ENCODE data around the gene XXYLT1. TPM values are rescaled to one million over a fixed set of nuclear protein-coding genes. Genes with fewer than 3 reads are reported as not detected.

Gene XXYLT1
- total RNA-seq, 1 experiment from 2014 or later, result 10.9 TPM

DNA sequence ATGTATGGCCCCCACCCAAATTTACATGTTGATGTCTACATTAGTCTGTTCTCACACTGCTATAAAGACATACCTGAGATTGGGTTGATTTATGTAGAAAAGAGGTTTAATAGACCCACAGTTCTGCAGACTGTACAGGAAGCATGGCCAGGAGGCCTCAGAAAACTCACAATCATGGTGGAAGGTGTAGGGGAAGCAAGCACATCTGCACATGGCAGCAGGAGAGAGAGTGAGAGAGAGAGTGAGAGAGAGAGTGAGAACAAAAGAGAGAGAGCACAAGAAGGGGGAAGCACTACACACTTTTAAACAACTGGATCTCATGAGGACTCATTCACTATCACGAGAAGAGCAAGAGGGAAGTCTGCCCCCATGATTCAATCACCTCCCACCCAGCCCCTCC, 130.5 kb downstream of the XXYLT1 start:
- POLR2A ChIA-PET, result interaction anchor here (0.6 kb wide), 1 partner anchor 21 kb away, joined by 3 read pairs; no protein-coding TSS in a partner anchor

More for the DNA sequence above, 130.5 kb downstream of the XXYLT1 start:
- no peak for ATAC-seq
- H3K4me1 ChIP-seq (ENCODE audit: control insufficient read depth in 1 of 2, insufficient read depth in 2 of 2, low read length in 2 of 2), result peaks cover 0 to 8% of the 10 kb centered on the region in 2 experiments; a peak in 1 of 4 replicates
- H3K9me2 ChIP-seq (ENCODE audit: insufficient read depth), result no peaks in the 10 kb centered on the region
- H3K27me3 ChIP-seq (ENCODE audit: insufficient read depth, low read length), result no peaks in the 10 kb centered on the region
- no peak overlapping the region for H3K9ac ChIP-seq (ENCODE audit: low read length)
- BruUV-seq (replicated peaks), result no TSS peak
- DNase-seq (ENCODE audit: low read depth, low spot score), result no peak
- no peak overlapping the region for H2AFZ ChIP-seq (ENCODE audit: low read depth, low read length, poor library complexity, severe bottlenecking)
- no peak overlapping the region for H3K4me2 ChIP-seq (ENCODE audit: low read length)
- no peaks in the 10 kb centered on the region for H3K79me2 ChIP-seq (ENCODE audit: insufficient read depth, low read length)
- CTCF ChIA-PET, result no interaction called here
- TF ChIP-seq, protein P1, sequence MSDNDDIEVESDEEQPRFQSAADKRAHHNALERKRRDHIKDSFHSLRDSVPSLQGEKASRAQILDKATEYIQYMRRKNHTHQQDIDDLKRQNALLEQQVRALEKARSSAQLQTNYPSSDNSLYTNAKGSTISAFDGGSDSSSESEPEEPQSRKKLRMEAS (IDR thresholded peaks at IDR 0.05), result no peak
- TF ChIP-seq, protein P2, sequence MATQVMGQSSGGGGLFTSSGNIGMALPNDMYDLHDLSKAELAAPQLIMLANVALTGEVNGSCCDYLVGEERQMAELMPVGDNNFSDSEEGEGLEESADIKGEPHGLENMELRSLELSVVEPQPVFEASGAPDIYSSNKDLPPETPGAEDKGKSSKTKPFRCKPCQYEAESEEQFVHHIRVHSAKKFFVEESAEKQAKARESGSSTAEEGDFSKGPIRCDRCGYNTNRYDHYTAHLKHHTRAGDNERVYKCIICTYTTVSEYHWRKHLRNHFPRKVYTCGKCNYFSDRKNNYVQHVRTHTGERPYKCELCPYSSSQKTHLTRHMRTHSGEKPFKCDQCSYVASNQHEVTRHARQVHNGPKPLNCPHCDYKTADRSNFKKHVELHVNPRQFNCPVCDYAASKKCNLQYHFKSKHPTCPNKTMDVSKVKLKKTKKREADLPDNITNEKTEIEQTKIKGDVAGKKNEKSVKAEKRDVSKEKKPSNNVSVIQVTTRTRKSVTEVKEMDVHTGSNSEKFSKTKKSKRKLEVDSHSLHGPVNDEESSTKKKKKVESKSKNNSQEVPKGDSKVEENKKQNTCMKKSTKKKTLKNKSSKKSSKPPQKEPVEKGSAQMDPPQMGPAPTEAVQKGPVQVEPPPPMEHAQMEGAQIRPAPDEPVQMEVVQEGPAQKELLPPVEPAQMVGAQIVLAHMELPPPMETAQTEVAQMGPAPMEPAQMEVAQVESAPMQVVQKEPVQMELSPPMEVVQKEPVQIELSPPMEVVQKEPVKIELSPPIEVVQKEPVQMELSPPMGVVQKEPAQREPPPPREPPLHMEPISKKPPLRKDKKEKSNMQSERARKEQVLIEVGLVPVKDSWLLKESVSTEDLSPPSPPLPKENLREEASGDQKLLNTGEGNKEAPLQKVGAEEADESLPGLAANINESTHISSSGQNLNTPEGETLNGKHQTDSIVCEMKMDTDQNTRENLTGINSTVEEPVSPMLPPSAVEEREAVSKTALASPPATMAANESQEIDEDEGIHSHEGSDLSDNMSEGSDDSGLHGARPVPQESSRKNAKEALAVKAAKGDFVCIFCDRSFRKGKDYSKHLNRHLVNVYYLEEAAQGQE (IDR thresholded peaks at IDR 0.05; ENCODE audit: low read depth), result no peak
- no peak for TF ChIP-seq POLR2AphosphoS5 (IDR thresholded peaks at IDR 0.05; ENCODE audit: low read depth, low read length)
- no peak for TF ChIP-seq JUND (IDR thresholded peaks at IDR 0.05)
- no peak for TF ChIP-seq YY1 (IDR thresholded peaks at IDR 0.05; ENCODE audit: extremely low read depth, insufficient replicate concordance, low read depth, low read length)
- TF ChIP-seq, protein P3, sequence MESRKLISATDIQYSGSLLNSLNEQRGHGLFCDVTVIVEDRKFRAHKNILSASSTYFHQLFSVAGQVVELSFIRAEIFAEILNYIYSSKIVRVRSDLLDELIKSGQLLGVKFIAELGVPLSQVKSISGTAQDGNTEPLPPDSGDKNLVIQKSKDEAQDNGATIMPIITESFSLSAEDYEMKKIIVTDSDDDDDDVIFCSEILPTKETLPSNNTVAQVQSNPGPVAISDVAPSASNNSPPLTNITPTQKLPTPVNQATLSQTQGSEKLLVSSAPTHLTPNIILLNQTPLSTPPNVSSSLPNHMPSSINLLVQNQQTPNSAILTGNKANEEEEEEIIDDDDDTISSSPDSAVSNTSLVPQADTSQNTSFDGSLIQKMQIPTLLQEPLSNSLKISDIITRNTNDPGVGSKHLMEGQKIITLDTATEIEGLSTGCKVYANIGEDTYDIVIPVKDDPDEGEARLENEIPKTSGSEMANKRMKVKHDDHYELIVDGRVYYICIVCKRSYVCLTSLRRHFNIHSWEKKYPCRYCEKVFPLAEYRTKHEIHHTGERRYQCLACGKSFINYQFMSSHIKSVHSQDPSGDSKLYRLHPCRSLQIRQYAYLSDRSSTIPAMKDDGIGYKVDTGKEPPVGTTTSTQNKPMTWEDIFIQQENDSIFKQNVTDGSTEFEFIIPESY (IDR thresholded peaks at IDR 0.05; ENCODE audit: extremely low read depth, insufficient replicate concordance, low read length), result no peak
- no peak for TF ChIP-seq ZFX (IDR thresholded peaks at IDR 0.05)
- TF ChIP-seq EZH2phosphoT487 (IDR thresholded peaks at IDR 0.05; ENCODE audit: borderline replicate concordance), result no peak
- no peak for TF ChIP-seq ELF1 (IDR thresholded peaks at IDR 0.05; ENCODE audit: borderline replicate concordance, low read depth)
- no peak for TF ChIP-seq POLR2A (IDR thresholded peaks at IDR 0.05; ENCODE audit: borderline replicate concordance, extremely low read depth, insufficient read depth, insufficient read length)
- no peak for TF ChIP-seq ZNF274 (IDR thresholded peaks at IDR 0.05; ENCODE audit: low read depth, low read length)
- TF ChIP-seq, protein P4, sequence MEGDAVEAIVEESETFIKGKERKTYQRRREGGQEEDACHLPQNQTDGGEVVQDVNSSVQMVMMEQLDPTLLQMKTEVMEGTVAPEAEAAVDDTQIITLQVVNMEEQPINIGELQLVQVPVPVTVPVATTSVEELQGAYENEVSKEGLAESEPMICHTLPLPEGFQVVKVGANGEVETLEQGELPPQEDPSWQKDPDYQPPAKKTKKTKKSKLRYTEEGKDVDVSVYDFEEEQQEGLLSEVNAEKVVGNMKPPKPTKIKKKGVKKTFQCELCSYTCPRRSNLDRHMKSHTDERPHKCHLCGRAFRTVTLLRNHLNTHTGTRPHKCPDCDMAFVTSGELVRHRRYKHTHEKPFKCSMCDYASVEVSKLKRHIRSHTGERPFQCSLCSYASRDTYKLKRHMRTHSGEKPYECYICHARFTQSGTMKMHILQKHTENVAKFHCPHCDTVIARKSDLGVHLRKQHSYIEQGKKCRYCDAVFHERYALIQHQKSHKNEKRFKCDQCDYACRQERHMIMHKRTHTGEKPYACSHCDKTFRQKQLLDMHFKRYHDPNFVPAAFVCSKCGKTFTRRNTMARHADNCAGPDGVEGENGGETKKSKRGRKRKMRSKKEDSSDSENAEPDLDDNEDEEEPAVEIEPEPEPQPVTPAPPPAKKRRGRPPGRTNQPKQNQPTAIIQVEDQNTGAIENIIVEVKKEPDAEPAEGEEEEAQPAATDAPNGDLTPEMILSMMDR (IDR thresholded peaks at IDR 0.05 in 2 of 3, conservative IDR thresholded peaks at IDR 0.05 in 1 of 3; ENCODE audit: borderline replicate concordance in 1 of 3, insufficient read depth in 1 of 3, low read depth in 2 of 3, low read length in 2 of 3), result no peak
- no peak for TF ChIP-seq TCF7L2 (IDR thresholded peaks at IDR 0.05; ENCODE audit: borderline replicate concordance, extremely low read depth, insufficient read depth, insufficient read length)
- TF ChIP-seq CEBPB (IDR thresholded peaks at IDR 0.05; ENCODE audit: low read depth), result no peak
- no peak for TF ChIP-seq SP1 (IDR thresholded peaks at IDR 0.05; ENCODE audit: low read depth)
- TF ChIP-seq EGR1 (IDR thresholded peaks at IDR 0.05; ENCODE audit: low read depth), result no peak
- TF ChIP-seq FOSL1 (IDR thresholded peaks at IDR 0.05; ENCODE audit: low read depth), result no peak
- TF ChIP-seq RAD21 (IDR thresholded peaks at IDR 0.05; ENCODE audit: low read depth), result no peak
- H3K4me3 ChIP-seq (replicated peaks in 1 of 2; ENCODE audit: low read depth in 1 of 2, low read length in 2 of 2), result no peak overlapping the region
- RAD21 ChIA-PET (ENCODE audit: low non-redundant PET in 1 of 2, low total read pairs in 2 of 2, uncharacterized antibody in 2 of 2, unreplicated experiment in 2 of 2), result no interaction called here
- H4K20me1 ChIP-seq (ENCODE audit: insufficient read depth), result no peaks in the 10 kb centered on the region
- intact Hi-C loops (cut with micrococcal nuclease), result no loop called here
- no peak overlapping the region for H3K27ac ChIP-seq (ENCODE audit: low read depth, low read length)
- no peaks in the 10 kb centered on the region for H3K36me3 ChIP-seq (ENCODE audit: control insufficient read depth in 1 of 2, insufficient read depth in 2 of 2, low read length in 2 of 2)
- H3K9me3 ChIP-seq (ENCODE audit: control insufficient read depth in 1 of 2, insufficient read depth in 1 of 2, low read depth in 1 of 2, low read length in 2 of 2), result peaks cover 0 to 8% of the 10 kb centered on the region in 2 experiments; a peak in 1 of 4 replicates

Measured in HCT116 (cell line).